OCI-LY7 (cell line): ENCODE data around the gene ZNF749.

ENCODE experiments used
- CTCF ChIP-seq: fragments of 200-600 bp; sonication (generic); conservative IDR thresholded peaks from 2 replicates; pipeline ENCODE4 v1.5.1; 2014; ENCODE audit warnings: mild to moderate bottlenecking, antibody characterized with exemption, low read length, moderate library complexity, mixed read lengths
- EZH2phosphoT487 ChIP-seq: fragments of 200-600 bp; sonication (generic); IDR thresholded peaks from 2 replicates; pipeline ENCODE4 v1.6.1; 2018; ENCODE audit warnings: low read depth, borderline replicate concordance, mild to moderate bottlenecking, mixed run types, antibody characterized with exemption, low read length, moderate library complexity, mixed read lengths

DNA sequence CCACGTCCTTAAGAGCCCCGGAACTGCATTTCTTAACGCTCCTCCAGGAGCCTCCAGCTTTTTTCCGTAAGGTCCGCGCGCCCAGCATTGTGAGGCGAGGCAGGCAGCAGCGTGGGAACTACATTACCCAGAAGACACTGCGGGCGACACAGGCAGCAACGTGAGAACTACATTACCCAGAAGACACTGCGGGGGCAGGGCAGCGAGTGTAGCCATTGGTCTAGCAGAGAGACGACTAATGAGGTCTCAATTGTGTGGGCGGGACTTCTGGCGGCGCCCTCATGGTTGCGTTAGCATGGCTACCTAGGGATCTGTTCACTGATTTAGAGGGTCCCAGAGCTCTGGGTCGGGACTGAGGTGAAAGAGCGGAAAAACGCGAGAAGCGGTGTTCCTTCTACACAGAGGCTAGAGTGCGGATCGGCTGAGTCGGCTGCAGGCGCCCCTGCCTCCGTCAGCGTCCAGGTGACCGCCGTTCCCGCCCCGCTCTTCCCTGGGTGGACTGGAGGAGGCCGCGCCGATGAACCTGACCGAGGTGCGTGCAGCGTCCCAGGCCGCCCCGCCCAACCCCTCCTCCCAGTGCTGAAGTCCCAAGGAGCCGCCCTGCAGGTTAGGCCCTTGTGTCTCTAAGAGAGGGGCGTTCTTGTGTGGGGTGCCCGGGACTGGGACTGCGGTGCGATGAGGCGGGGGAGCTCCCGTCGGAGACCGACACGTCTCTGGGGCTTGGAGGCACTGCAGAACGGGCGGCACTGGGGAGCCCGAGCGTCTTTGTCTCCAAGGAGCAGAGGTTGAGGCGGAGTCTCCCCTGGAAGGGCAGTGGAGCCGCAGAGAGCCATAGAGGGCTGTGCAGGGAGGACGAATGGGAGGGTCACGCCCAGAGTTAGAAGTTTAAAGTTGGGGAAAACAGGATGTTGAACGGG, at the start of gene ZNF749:
- no peak for TF ChIP-seq CTCF
- TF ChIP-seq EZH2phosphoT487: no peak
